Natural killer cell (primary cell): ENCODE measurements around the gene GIGYF2. TPM values are rescaled to one million over a fixed set of nuclear protein-coding genes. Genes with fewer than 3 reads are reported as not detected.
A peak's percentile ranks its signal among the peaks of the same experiment; 100 is the strongest.

ENCODE experiments used
- ATAC-seq, 3 donors: fragments of 150-1000 bp in 2 of 3; fragments of 200-7000 bp in 1 of 3; cut with Tn5 transposase; 1 replicate in 1 of 3; 2 replicates in 2 of 3; pipeline ENCODE4 v1.10.0; 2021; ENCODE audit warnings: mild to moderate bottlenecking in 2 of 3, moderate library complexity in 2 of 3
- DNase-seq, 2 donors: peaks; one replicate each; pipeline versions ENCODE4 v3.0.0 to v3.0.0-alpha.2; 2013 to 2021; ENCODE audit warnings: mixed read lengths in 1 of 2
- H3K27ac ChIP-seq: one replicate; pipeline ENCODE4 v1.5.1; 2013; ENCODE audit warnings: mild to moderate bottlenecking, low read length
- H3K27me3 ChIP-seq: one replicate; pipeline ENCODE4 v1.6.1; 2013; ENCODE audit warnings: low read length; ENCODE audit not compliant: control insufficient read depth, insufficient read depth
- H3K36me3 ChIP-seq: one replicate; pipeline ENCODE4 v1.6.1; 2013; ENCODE audit warnings: low read length; ENCODE audit not compliant: control insufficient read depth, insufficient read depth
- H3K4me1 ChIP-seq: one replicate; pipeline ENCODE4 v1.6.1; 2013; ENCODE audit warnings: low read length; ENCODE audit not compliant: control insufficient read depth, insufficient read depth
- H3K4me3 ChIP-seq: one replicate; pipeline ENCODE4 v1.5.1; 2013; ENCODE audit warnings: low read length
- H3K9me3 ChIP-seq: one replicate; pipeline ENCODE4 v1.6.1; 2013; ENCODE audit warnings: low read length; ENCODE audit not compliant: control insufficient read depth, insufficient read depth
- H3K27ac Mint-ChIP-seq, 2 donors: one replicate each; pipeline ENCODE4 v1.8.0; 2022; ENCODE audit warnings: mild to moderate bottlenecking in 2 of 2, mixed read lengths in 2 of 2, moderate library complexity in 1 of 2
- H3K27me3 Mint-ChIP-seq, 2 donors: one replicate each; pipeline ENCODE4 v1.8.0; 2022; ENCODE audit warnings: low read depth in 2 of 2, mixed read lengths in 2 of 2
- H3K36me3 Mint-ChIP-seq: one replicate; pipeline ENCODE4 v1.8.0; 2022; ENCODE audit warnings: mixed read lengths
- H3K4me1 Mint-ChIP-seq, 2 donors: one replicate each; pipeline ENCODE4 v1.8.0; 2022; ENCODE audit warnings: mixed read lengths in 2 of 2
- H3K4me3 Mint-ChIP-seq: one replicate; pipeline ENCODE4 v1.8.0; 2022; ENCODE audit warnings: mild to moderate bottlenecking, moderate library complexity, mixed read lengths
- H3K9me3 Mint-ChIP-seq, 2 donors: one replicate each; pipeline ENCODE4 v1.8.0; 2022; ENCODE audit warnings: mixed read lengths in 2 of 2
- WGBS: methylation state at CpG from one replicate; pipeline ENCODE4 v1.1.7; 2013; ENCODE audit warnings: missing lambda C conversion rate; ENCODE audit not compliant: insufficient coverage; 5-methylcytosine and 5-hydroxymethylcytosine counted together
- intact Hi-C: fragments of 100-400 bp; cut with micrococcal nuclease; formaldehyde crosslinking; loops from one replicate; pipeline ENCODE4 v1.14.2; 2022
- total RNA-seq, 4 donors: library from RNA; stranded (reverse); fragments of 120-200 nt in 1 of 4; gene quantifications; one replicate each; pipeline versions ENCODE4 v1.2.3 to v1.2.4, GENCODE V29; 2013 to 2022
- TF ChIP-seq, protein P1 (sequence below): fragments of 200-600 bp; IDR thresholded peaks from one replicate; pipeline ENCODE4 v1.8.0; 2022; ENCODE audit warnings: antibody characterized with exemption

Gene GIGYF2, protein sequence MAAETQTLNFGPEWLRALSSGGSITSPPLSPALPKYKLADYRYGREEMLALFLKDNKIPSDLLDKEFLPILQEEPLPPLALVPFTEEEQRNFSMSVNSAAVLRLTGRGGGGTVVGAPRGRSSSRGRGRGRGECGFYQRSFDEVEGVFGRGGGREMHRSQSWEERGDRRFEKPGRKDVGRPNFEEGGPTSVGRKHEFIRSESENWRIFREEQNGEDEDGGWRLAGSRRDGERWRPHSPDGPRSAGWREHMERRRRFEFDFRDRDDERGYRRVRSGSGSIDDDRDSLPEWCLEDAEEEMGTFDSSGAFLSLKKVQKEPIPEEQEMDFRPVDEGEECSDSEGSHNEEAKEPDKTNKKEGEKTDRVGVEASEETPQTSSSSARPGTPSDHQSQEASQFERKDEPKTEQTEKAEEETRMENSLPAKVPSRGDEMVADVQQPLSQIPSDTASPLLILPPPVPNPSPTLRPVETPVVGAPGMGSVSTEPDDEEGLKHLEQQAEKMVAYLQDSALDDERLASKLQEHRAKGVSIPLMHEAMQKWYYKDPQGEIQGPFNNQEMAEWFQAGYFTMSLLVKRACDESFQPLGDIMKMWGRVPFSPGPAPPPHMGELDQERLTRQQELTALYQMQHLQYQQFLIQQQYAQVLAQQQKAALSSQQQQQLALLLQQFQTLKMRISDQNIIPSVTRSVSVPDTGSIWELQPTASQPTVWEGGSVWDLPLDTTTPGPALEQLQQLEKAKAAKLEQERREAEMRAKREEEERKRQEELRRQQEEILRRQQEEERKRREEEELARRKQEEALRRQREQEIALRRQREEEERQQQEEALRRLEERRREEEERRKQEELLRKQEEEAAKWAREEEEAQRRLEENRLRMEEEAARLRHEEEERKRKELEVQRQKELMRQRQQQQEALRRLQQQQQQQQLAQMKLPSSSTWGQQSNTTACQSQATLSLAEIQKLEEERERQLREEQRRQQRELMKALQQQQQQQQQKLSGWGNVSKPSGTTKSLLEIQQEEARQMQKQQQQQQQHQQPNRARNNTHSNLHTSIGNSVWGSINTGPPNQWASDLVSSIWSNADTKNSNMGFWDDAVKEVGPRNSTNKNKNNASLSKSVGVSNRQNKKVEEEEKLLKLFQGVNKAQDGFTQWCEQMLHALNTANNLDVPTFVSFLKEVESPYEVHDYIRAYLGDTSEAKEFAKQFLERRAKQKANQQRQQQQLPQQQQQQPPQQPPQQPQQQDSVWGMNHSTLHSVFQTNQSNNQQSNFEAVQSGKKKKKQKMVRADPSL (N-terminal part only)
- total RNA-seq = 10 to 100 TPM; 73.6 to 85.3 (median 80.1) TPM
- 98.9 TPM for total RNA-seq (2013)

DNA sequence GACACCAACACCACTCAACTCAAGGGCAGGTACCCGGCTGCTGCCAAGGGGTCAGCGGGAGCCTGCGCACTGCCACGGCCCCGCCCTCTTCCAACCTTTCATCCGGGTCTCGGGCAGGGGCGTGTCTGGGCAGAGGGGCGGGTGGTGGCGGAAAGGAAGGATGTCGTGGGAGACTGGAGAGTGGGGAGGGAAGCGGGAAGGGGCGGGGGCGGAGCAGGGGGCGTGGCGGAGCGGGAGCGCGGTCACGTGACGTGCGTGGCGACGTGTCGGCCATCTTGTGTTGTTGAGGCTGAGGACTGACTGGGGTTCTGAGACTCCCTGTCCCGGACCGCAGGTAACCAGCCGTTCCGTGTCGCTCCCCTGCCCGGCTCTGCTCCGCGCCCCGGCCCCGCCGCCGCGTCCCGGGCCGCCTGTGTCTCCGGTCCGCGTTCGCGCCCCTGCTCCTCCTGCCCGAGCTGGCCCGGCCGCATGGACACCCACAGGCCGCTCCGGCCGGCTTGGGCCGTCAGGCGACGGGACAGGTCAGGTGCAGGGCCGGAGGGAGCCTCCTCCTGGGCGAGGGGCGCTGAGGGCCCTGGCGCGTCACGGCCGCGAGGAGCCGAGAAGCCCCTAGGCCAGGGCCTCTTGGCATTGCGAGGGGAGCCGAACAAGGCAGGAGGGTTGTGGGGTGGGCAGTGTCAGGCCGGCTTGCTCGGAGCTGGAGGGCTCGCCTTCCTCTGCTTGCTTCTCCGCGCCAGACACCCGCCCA, at the start of gene GIGYF2:
TSS of gene GIGYF2 (plus strand) at position 273 of the 748 bp plus-strand sequence. CDS start 37,867 bp downstream, outside the sequence.
- Mint-ChIP-seq H3K4me1 (peaks cover 29 to 39% of the 10 kb centered on the region in 2 donors), H3K27ac (peak within 1 kb of the TSS; percentile 85 to 86), H3K4me3 (peak within 1 kb of the TSS; percentile 93), H3K9me3 (no peaks in the 10 kb centered on the region), H3K27me3 (no peaks in the 10 kb centered on the region), H3K36me3 (no peaks in the 10 kb centered on the region)
- no peaks in the 10 kb centered on the region for H3K27me3 ChIP-seq
- peak; percentile 85 to 93 (median 89) for ATAC-seq
- no peaks in the 10 kb centered on the region for H3K36me3 ChIP-seq
- peaks cover 16% of the 10 kb centered on the region for H3K4me1 ChIP-seq
- WGBS = under 1% methylated on average over 71 of the region's 71 CpGs
- intact Hi-C loops = no loop called here
- TF ChIP-seq, protein P1, sequence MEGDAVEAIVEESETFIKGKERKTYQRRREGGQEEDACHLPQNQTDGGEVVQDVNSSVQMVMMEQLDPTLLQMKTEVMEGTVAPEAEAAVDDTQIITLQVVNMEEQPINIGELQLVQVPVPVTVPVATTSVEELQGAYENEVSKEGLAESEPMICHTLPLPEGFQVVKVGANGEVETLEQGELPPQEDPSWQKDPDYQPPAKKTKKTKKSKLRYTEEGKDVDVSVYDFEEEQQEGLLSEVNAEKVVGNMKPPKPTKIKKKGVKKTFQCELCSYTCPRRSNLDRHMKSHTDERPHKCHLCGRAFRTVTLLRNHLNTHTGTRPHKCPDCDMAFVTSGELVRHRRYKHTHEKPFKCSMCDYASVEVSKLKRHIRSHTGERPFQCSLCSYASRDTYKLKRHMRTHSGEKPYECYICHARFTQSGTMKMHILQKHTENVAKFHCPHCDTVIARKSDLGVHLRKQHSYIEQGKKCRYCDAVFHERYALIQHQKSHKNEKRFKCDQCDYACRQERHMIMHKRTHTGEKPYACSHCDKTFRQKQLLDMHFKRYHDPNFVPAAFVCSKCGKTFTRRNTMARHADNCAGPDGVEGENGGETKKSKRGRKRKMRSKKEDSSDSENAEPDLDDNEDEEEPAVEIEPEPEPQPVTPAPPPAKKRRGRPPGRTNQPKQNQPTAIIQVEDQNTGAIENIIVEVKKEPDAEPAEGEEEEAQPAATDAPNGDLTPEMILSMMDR = no peak
- H3K4me3 ChIP-seq = peak within 1 kb of the TSS; percentile 88
- DNase-seq = peak; percentile 83 to 95
- H3K27ac ChIP-seq = peak within 1 kb of the TSS; percentile 79
- H3K9me3 ChIP-seq = no peaks in the 10 kb centered on the region

- no peaks in the 10 kb centered on the region for H3K27me3 ChIP-seq
- Mint-ChIP-seq H3K4me1 (no peaks in the 10 kb centered on the region), H3K27ac (no peak overlapping the region), H3K9me3 (no peaks in the 10 kb centered on the region), H3K36me3 (no peaks in the 10 kb centered on the region), H3K27me3 (peaks cover 0 to 4% of the 10 kb centered on the region in 2 donors), H3K4me3 (no peak overlapping the region)
- H3K9me3 ChIP-seq = no peaks in the 10 kb centered on the region
- no peaks in the 10 kb centered on the region for H3K4me1 ChIP-seq
- H3K27ac ChIP-seq = no peak overlapping the region
- no peaks in the 10 kb centered on the region for H3K36me3 ChIP-seq
- no peak overlapping the region for H3K4me3 ChIP-seq
- intact Hi-C loops = no loop called here
- ATAC-seq (no peak), DNase-seq (no peak)
- TF ChIP-seq, protein P1 = no peak
- 91% methylated on average over 11 of the region's 11 CpGs for WGBS
Measured at GRCh38 chr2:232649033-232649432, 48.1 kb upstream of the GIGYF2 start.

DNA sequence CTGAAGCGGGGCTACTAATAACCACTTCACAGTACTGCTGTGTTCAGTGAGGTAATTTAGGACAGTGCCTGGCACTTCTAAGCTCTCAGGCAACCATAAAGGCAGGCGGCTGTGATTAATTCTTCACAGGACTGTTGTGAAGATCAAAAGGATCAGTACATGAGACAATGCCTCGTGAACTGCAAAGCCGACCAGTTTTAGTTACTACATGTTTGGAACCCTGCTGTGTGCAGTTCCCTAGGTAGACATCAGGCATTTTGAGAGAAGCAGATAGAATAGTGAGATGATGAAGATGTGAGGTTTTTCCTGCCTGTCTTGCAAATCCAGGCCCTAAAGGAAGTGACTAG, 44.7 kb upstream of the GIGYF2 start:
- intact Hi-C loops = no loop called here
- Mint-ChIP-seq H3K27me3 (no peaks in the 10 kb centered on the region), H3K27ac (no peak overlapping the region), H3K36me3 (no peaks in the 10 kb centered on the region), H3K4me1 (no peaks in the 10 kb centered on the region), H3K4me3 (no peak overlapping the region), H3K9me3 (no peaks in the 10 kb centered on the region)
- Histone ChIP-seq H3K9me3 (no peaks in the 10 kb centered on the region), H3K27me3 (no peaks in the 10 kb centered on the region), H3K4me1 (no peaks in the 10 kb centered on the region), H3K36me3 (no peaks in the 10 kb centered on the region), H3K4me3 (no peak overlapping the region), H3K27ac (no peak overlapping the region)
- ATAC-seq (no peak), DNase-seq (no peak)
- WGBS = 89% methylated on average over 4 of the region's 4 CpGs
- TF ChIP-seq, protein P1 = no peak
